ENCODE results near the gene PSENEN.
"Not testable (repeated sequence)": the region's sequence is repeated elsewhere in the genome, so short reads cannot be mapped to it uniquely, and the experiment has no call there.

Gene PSENEN

GRCh38 chr19:35788205-35788960, 42.9 kb downstream of the PSENEN start:
- DNase-seq (ENCODE audit: low read depth, low spot score): no peak

- DNase-seq (ENCODE audit: low read depth, low spot score): no peak
Observed at GRCh38 chr19:35789195-35789977, 43.9 kb downstream of the PSENEN start.

- DNase-seq (ENCODE audit: low read depth, low spot score): no peak
Observed at GRCh38 chr19:35789978-35790944, 44.8 kb downstream of the PSENEN start.

GRCh38 chr19:35790981-35791813, 45.7 kb downstream of the PSENEN start:
- DNase-seq (ENCODE audit: low read depth, low spot score): no peak

GRCh38 chr19:35791814-35792279, 46.4 kb downstream of the PSENEN start:
- DNase-seq (ENCODE audit: low read depth, low spot score): no peak

GRCh38 chr19:35792312-35792711, 46.9 kb downstream of the PSENEN start:
- no peak for DNase-seq (ENCODE audit: low read depth, low spot score)

GRCh38 chr19:35792888-35793287, 47.4 kb downstream of the PSENEN start:
- no peak for DNase-seq (ENCODE audit: low read depth, low spot score)

GRCh38 chr19:35793381-35794165, 48.1 kb downstream of the PSENEN start:
- no peak for DNase-seq (ENCODE audit: low read depth, low spot score)

- DNase-seq (ENCODE audit: low read depth, low spot score): not testable (repeated sequence)
Observed at GRCh38 chr19:35795564-35795963, 50.1 kb downstream of the PSENEN start.
